ENCODE results near the gene UQCRC1. TPM values are rescaled to one million over a fixed set of nuclear protein-coding genes. Genes with fewer than 3 reads are reported as not detected.

UQCRC1 gene
- total RNA-seq (2022; extraction: Qiagen RNA extraction) = 167 to 233 TPM (median 172 TPM) in 5 replicates

DNA sequence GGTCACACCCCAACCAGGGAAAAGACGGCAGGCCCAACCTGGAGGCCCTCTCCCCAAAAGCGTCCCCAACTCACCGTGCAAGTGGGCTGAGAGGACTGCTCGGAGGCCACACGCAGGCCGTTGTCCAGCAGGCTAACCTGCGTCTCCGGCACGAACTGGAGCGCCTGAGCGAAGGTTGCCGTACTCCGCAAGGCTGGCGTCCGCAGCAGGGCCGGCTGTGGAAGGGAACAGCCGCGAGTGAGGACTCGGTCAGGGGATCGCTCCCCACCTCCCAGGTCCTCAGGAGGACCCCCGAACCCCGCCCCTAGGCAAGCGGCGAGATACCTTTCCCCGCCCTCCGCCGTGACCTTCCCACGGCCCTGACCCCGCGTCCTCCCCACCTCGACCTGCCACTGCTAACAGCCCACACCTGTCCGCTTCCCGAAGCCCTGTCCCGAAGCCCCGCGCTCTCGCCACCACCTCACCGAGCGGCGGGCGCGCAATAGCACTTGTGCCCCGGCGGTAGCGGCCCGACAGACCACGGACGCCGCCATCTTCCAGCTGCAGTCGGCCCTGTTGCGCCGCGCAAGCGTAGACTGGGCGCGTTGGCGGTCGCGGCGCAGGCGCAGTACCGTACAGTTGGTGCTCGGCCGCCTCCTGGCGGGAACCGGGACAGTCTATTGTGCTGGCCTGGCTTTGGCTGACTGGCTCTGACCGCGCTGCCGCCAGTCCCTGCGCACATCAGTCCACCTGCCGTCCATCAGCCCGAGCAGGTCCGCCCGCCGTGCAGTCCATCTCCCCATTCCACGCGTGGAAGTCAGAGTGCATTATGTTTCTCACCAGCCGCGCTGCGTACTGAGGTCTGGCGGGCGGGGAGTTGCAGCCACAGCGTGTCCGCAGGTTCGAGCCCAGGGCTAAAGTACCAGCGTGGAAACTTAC, at the start of gene UQCRC1:
Gene UQCRC1 (minus strand): TSS at position 559 of the 918 bp plus-strand sequence. CDS start 26 bp downstream, at position 533.

DNA sequence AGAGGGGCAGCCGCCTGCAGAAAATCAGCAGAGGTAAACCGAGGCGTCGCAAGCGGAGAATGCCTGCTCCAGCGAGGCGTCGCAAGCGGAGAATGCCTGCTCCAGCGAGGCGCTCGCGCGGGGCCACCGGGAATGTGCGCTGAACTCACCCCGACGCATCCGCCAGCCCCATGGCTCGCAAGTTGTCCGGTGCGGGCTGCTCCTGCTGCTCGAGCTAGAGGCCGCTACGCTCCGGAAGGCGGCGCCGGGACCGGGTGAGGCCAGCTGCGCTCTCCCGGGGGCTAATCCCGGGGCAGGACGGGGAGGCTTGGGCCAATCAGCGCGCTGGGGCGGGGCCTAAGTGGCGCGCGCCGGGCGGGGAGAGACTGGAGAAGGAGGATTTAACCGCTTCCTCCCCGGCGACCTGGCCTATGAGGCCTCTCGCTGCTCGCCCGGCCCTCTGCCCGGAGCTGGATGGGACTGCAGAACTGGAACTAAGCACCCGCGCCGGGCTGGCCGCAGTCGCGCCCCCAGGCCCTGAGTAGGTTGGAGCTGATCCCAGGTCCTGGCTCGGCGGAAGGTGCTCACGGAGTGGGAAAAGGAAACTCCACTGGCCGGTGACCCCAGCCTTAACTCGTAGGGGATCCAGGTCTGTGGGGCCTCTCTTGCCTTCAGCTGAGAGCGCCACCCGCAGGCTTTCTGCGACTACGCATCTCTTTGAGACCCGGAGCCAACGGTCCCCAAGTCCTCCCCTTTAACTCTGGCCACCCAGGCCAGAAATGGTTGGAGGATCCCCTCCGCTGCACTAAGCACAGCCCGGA, 26.0 kb upstream of the UQCRC1 start, which contains the start of gene SLC26A6:
Gene SLC26A6 (minus strand): TSS at position 240 of the 800 bp plus-strand sequence. CDS start 68 bp downstream, at position 172.

DNA sequence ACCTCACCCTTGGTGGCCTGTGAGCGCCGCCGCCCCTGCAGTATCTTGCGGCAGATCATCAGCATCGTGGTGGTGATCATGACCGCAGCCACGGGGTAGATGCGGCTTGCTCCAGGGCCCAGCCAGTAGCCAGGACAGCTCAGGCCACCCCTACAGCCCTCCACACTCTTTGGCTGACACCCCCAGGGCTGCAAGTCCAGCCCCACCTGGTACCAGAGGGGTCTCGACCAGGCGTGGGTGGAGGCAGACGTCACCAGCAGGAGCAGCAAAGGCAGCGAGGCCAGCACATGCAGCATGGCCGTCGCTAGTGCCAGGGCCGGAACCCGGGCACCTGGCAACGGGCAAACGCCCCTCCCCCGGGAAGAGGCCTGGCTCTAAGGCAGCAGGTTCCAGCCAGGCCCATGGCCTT, 12.0 kb upstream of the UQCRC1 start, which contains the start of gene TMEM89:
Gene TMEM89 (minus strand): TSS at position 309 of the 409 bp plus-strand sequence. CDS start 13 bp downstream, at position 296.

DNA sequence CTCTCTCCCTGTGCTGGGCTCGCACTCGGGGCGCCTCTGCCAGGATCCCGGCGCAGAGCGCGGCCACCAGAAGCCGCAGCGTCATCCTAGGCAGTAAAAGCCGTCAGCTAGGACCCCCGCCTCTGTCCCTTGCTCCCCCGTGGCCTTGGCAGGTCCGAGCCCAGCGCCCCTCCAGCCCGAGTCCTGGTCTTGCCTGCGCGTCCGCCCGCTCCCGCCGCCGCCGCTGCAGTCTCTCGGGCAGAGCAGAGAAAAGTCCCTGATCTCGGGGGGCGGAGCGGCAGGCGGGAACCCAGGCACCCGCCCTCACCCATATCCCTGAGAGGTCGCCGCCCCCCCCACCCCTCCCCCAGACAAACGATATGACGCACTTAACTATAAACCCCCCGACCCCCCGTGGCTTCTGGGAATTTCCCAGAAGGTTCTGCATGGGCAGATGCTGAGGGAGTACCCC, 14.3 kb downstream of the UQCRC1 start, which contains the start of gene COL7A1:
Gene COL7A1 (minus strand): TSS at position 255 of the 451 bp plus-strand sequence. CDS start 170 bp downstream, at position 85.

DNA sequence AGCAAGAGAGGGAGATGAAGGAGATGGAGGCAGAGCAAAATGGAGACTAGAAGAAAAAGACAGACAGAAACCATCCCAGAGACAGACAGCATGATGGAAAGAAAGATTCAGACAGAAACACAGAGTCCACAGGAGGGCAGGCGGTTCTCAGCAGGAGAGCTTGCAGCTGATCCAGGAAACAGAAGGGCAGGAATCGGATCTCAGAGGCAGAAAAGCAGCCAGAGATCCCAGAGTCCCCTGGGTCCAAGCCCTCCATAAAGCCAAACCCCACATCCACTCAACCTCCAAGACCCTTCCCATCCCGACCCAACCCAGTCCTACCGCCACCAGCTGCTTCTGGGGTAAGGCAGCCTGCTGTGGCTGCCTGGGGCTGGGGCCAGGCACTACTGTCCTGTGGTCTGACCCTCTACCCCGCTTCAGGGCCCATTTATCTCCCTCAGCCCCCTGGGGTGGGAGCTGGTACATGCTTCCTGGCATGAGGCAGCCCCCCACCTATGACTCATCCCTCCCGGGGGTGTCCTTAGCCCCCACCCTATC, 46.0 kb downstream of the UQCRC1 start, which contains the start of gene UCN2:
Gene UCN2 (minus strand): TSS at position 400 of the 537 bp plus-strand sequence. CDS start 657 bp downstream, outside the sequence.

DNA sequence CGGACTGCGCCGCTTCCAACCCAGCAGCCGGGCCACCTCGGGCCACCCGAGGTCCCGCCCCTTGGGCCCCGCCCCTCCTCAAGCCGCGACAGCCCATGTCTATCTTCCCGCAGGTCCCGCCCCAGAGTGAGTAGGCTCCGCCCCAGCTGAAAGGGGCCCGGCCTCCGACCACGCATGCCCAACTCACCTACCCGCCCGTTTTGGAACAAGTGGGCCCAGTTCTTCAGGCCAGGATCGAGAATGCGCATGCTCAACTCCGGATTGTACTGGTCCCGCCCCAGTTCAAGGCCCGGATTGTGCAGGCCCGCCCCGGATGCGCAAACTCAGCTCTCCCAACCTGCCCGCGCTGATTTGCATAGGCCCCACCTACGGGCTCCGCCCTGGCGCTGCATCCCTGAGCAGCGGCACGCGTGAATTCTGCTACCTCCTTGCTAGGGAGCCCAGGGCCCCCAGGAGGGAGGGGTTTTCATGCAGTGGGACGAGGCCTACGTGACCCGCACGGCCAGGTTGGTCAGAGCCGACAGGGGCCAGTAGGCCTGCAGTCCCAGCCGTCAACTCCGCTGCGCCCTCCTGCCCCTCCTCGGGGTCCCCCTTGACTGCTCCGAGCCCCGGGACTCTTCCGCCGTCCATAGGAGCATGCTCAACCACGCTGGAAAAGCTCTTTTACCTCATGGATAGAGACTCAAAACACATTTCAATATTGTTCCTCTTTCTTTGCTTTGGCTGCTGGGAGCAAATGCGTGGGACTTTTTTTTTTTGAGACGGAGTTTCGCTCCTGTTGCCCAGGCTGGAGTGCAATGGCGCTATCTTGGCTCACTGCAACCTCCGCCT, 52.4 kb downstream of the UQCRC1 start, which contains the start of gene PFKFB4:
Gene PFKFB4 (minus strand): TSS at position 8 of the 831 bp plus-strand sequence. CDS start 26 bp downstream, outside the sequence.

Other genes with a start within 250 kb of the UQCRC1 start
- not detected in 5 replicates for gene FBXW12, start 237.4 kb downstream of the UQCRC1 start, total RNA-seq (2022; extraction: Qiagen RNA extraction)
- 15.3 to 19.1 TPM (median 16.0 TPM) in 5 replicates for gene PLXNB1, start 179.6 kb downstream of the UQCRC1 start, total RNA-seq (2022; extraction: Qiagen RNA extraction)
- gene CCDC51, start 169.5 kb downstream of the UQCRC1 start, total RNA-seq (2022; extraction: Qiagen RNA extraction) = 24.4 to 29.5 TPM (median 27.7 TPM) in 5 replicates
- 258 to 318 TPM (median 277 TPM) in 5 replicates for gene TMA7, start 169.4 kb downstream of the UQCRC1 start, total RNA-seq (2022; extraction: Qiagen RNA extraction)
- 8.6 to 10.4 TPM (median 9.2 TPM) in 5 replicates for gene ATRIP, start 162.9 kb downstream of the UQCRC1 start, total RNA-seq (2022; extraction: Qiagen RNA extraction)
- gene SHISA5, start 105.5 kb downstream of the UQCRC1 start, total RNA-seq (2022; extraction: Qiagen RNA extraction) = 104 to 131 TPM (median 126 TPM) in 5 replicates
- gene PFKFB4, start 52.8 kb downstream of the UQCRC1 start, total RNA-seq (2022; extraction: Qiagen RNA extraction) = 10.6 to 13.9 TPM (median 12.6 TPM) in 5 replicates
- gene UCN2, start 45.9 kb downstream of the UQCRC1 start, total RNA-seq (2022; extraction: Qiagen RNA extraction) = 6.8 to 8.3 TPM (median 7.9 TPM) in 5 replicates
- 130 to 168 TPM (median 149 TPM) in 5 replicates for gene COL7A1, start 14.3 kb downstream of the UQCRC1 start, total RNA-seq (2022; extraction: Qiagen RNA extraction)
- 0.21 to 0.23 TPM in 2 of 5 replicates, not detected in the others for gene TMEM89, start 12.1 kb upstream of the UQCRC1 start, total RNA-seq (2022; extraction: Qiagen RNA extraction)
- gene SLC26A6, start 25.8 kb upstream of the UQCRC1 start, total RNA-seq (2022; extraction: Qiagen RNA extraction) = 14.6 to 16.8 TPM (median 15.2 TPM) in 5 replicates
- 3.7 to 4.5 TPM (median 4.3 TPM) in 5 replicates for gene CELSR3, start 53.2 kb upstream of the UQCRC1 start, total RNA-seq (2022; extraction: Qiagen RNA extraction)
- 8.0 to 11.4 TPM (median 9.5 TPM) in 5 replicates for gene NCKIPSD, start 76.3 kb upstream of the UQCRC1 start, total RNA-seq (2022; extraction: Qiagen RNA extraction)
- 48.8 to 54.4 TPM (median 52.6 TPM) in 5 replicates for gene IP6K2, start 107.6 kb upstream of the UQCRC1 start, total RNA-seq (2022; extraction: Qiagen RNA extraction)
- gene PRKAR2A, start 238.2 kb upstream of the UQCRC1 start, total RNA-seq (2022; extraction: Qiagen RNA extraction) = 15.6 to 21.7 TPM (median 19.1 TPM) in 5 replicates

All from A549 treated with Hydrocortisone at 1 μM for 4 hours (cell line).